K562 (cell line): Measurements from ENCODE around the gene TMEM168. TPM values are rescaled to one million over a fixed set of nuclear protein-coding genes. Genes with fewer than 3 reads are reported as not detected.
A peak's percentile ranks its signal among the peaks of the same experiment; 100 is the strongest.

Source experiments
- ARID1B ChIP-seq: fragments of 450-650 bp; IDR thresholded peaks from 2 replicates; pipeline ENCODE4 v1.6.1; 2016; ENCODE audit warnings: antibody characterized with exemption, mild to moderate bottlenecking, inconsistent platforms
- CBX8 ChIP-seq: fragments of 200-600 bp; sonication (generic); IDR thresholded peaks from 2 replicates; pipeline ENCODE4 v1.6.1; 2012; ENCODE audit warnings: borderline replicate concordance, mixed run types, low read depth, mild to moderate bottlenecking, moderate library complexity, mixed read lengths, low read length, control low read depth, inconsistent platforms; ENCODE audit not compliant: poor library complexity, severe bottlenecking; ENCODE audit errors: extremely low read depth
- CREM ChIP-seq: IDR thresholded peaks from 2 replicates; pipeline ENCODE4 v1.6.1; 2014; ENCODE audit warnings: antibody characterized with exemption, low read depth
- EHMT2 ChIP-seq: fragments of 450-650 bp; IDR thresholded peaks from 2 replicates; pipeline ENCODE4 v1.6.1; 2018; ENCODE audit warnings: antibody characterized with exemption
- JUND ChIP-seq, 2 experiments: IDR thresholded peaks; 2 replicates in 1 of 2; 3 replicates in 1 of 2; pipeline ENCODE4 v1.6.1; 2011; ENCODE audit warnings: borderline replicate concordance in 2 of 2, low read depth in 2 of 2, low read length in 2 of 2, improper control_type of control experiment in 1 of 2, missing biosample characterization in 1 of 2, missing genetic modification characterization in 1 of 2, missing genetic modification reagents in 1 of 2
- KDM4B ChIP-seq, 2 experiments: fragments of 450-650 bp in 1 of 2; sonication (generic) in 1 of 2; IDR thresholded peaks; 2 replicates each; pipeline ENCODE4 v1.6.1; 2016 to 2017; ENCODE audit warnings: borderline replicate concordance in 2 of 2, antibody characterized with exemption in 1 of 2, low read depth in 1 of 2, mild to moderate bottlenecking in 1 of 2
- MCM3 ChIP-seq: fragments of 450-650 bp; IDR thresholded peaks from 2 replicates; pipeline ENCODE4 v1.6.1; 2016
- MYBL2 ChIP-seq, 2 experiments: fragments of 450-650 bp in 1 of 2; sonication (generic) in 1 of 2; formaldehyde crosslinking in 1 of 2; IDR thresholded peaks; 2 replicates each; pipeline versions ENCODE4 v1.6.1 to v1.8.1; 2017 to 2022; ENCODE audit warnings: borderline replicate concordance in 1 of 2, inconsistent platforms in 1 of 2, low read depth in 1 of 2, mild to moderate bottlenecking in 1 of 2, missing genetic modification reagents in 1 of 2, moderate library complexity in 1 of 2
- NONO ChIP-seq, 2 experiments: fragments of 200-400 bp in 1 of 2; fragments of 450-650 bp in 1 of 2; formaldehyde crosslinking in 1 of 2; IDR thresholded peaks; 2 replicates each; pipeline ENCODE4 v1.6.1; 2017; ENCODE audit warnings: low read depth in 2 of 2, mild to moderate bottlenecking in 2 of 2, moderate library complexity in 2 of 2, low read length in 1 of 2
- OTX1 ChIP-seq: fragments of 450-650 bp; formaldehyde crosslinking; IDR thresholded peaks from 2 replicates; pipeline ENCODE4 v1.4.0; 2022; ENCODE audit warnings: mild to moderate bottlenecking
- PHF21A ChIP-seq: fragments of 450-650 bp; IDR thresholded peaks from 2 replicates; pipeline ENCODE4 v1.6.1; 2017; ENCODE audit warnings: low read depth, borderline replicate concordance
- POLR2G ChIP-seq: fragments of 200-400 bp; formaldehyde crosslinking; IDR thresholded peaks from 2 replicates; pipeline ENCODE4 v1.6.1; 2017; ENCODE audit warnings: low read depth, mild to moderate bottlenecking, antibody characterized with exemption, low read length, moderate library complexity
- POLR3A ChIP-seq: IDR thresholded peaks from 2 replicates; pipeline ENCODE4 v1.6.1; 2011; ENCODE audit warnings: borderline replicate concordance, mild to moderate bottlenecking, moderate library complexity; ENCODE audit not compliant: insufficient read length, insufficient read depth; ENCODE audit errors: extremely low read depth
- SLC30A9 ChIP-seq: fragments of 250-450 bp; sonication (Bioruptor Pico); IDR thresholded peaks from 2 replicates; pipeline ENCODE4 v1.8.0; 2022; ENCODE audit warnings: mild to moderate bottlenecking, moderate library complexity
- SMARCA4 ChIP-seq: fragments of 450-650 bp; IDR thresholded peaks from 2 replicates; pipeline ENCODE4 v1.6.1; 2016
- ZNF217 ChIP-seq: sonication (generic); formaldehyde crosslinking; IDR thresholded peaks from 2 replicates; pipeline ENCODE4 v1.8.0; 2022; ENCODE audit warnings: mild to moderate bottlenecking, missing genetic modification reagents
- ZNF79 ChIP-seq: fragments of 250-450 bp; sonication (Bioruptor Pico); IDR thresholded peaks from 2 replicates; pipeline ENCODE4 v1.4.0; 2020; ENCODE audit warnings: low read depth, mild to moderate bottlenecking, moderate library complexity
- polyA plus RNA-seq, 8 experiments: library from polyadenylated mRNA; depleted of rRNA in 4 of 8; stranded (reverse) in 5 of 8; unstranded in 3 of 8; fragments of >200 nt; fragmentation: Nextera tagmentation in 2 of 8; fragmentation: Illumina TruSeq in 1 of 8; extraction: Ambion mirVana in 2 of 8; extraction: Trizol in 1 of 8; gene quantifications; 2 replicates each; pipeline versions ENCODE4 v1.2.1 to v1.2.3, GENCODE V29; 2011 to 2014; ENCODE audit warnings: inconsistent platforms in 1 of 8, missing spikeins in 1 of 8
- total RNA-seq, 7 experiments: library from RNA; depleted of rRNA in 6 of 7; stranded (reverse); fragments of >200 nt in 6 of 7; fragmentation: Illumina TruSeq in 2 of 7; extraction: Trizol in 2 of 7; gene quantifications; 2 replicates each; pipeline versions ENCODE4 v1.2.1 to v1.2.3, GENCODE V29; 2011 to 2021; ENCODE audit warnings: low replicate concordance in 1 of 7
- TF ChIP-seq, protein P1 (sequence below): fragments of 200-800 bp; sonication (Bioruptor generic); IDR thresholded peaks from 2 replicates; pipeline ENCODE4 v1.6.1; 2017; ENCODE audit warnings: missing genetic modification characterization, missing compliant biosample characterization
- TF ChIP-seq, protein P2 (sequence below): fragments of 450-650 bp; conservative IDR thresholded peaks from 2 replicates; pipeline ENCODE4 v1.6.1; 2016; ENCODE audit warnings: missing genetic modification characterization, low read depth, mild to moderate bottlenecking, missing compliant biosample characterization, moderate library complexity
- TF ChIP-seq, protein P3 (sequence below): conservative IDR thresholded peaks from 2 replicates; pipeline ENCODE4 v1.6.1; 2011; ENCODE audit warnings: low read depth, mild to moderate bottlenecking, low read length; ENCODE audit not compliant: control insufficient read depth

The TMEM168 gene
- total and polyA plus RNA-seq, 9 of the 15 experiments (the other 6 are each of a cell fraction or from before 2014, with no cell fraction given), result 19.7 to 50.7 (median 25.4) TPM

DNA sequence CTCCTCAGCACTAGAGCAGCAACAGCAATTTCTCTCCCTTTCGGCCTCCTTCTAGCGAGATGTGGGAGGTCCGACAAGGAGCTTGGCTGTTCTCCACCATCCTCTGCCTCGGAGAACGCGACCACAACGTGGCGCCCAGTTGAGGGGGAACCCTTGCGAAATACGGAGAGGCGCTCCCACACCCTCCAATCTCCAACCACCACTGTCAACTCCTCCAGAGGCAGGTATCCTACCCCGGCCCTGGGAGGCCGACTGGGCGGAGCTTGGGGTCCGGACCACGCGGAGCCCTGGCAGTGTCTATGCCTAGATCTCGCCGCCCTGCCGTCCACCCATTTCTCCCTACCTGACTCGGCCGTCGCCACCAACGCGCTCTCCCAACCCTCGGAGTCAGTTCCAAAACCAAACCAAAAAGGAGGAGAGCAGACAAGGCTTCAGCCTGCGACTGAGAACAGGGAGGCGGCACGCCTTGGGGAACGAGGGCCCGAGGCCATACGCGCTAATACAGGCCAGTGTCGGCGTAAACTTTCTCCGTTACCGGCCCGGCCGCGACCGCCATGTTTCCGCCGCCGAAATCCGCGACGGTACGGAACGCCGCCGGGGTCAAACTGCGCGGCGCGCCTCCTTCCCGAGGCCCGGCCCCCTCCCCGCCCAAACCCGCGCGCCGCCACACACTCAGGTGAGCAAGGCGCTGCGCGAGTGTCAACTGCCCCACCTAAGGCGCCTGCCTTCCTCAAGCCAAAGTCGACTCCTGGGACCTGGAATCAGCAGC lies at the start of gene TMEM168 (continued):
- peak; percentile 43; the same call in 1 of the 2 replicates for TF ChIP-seq ARID1B
- TF ChIP-seq, protein P1, sequence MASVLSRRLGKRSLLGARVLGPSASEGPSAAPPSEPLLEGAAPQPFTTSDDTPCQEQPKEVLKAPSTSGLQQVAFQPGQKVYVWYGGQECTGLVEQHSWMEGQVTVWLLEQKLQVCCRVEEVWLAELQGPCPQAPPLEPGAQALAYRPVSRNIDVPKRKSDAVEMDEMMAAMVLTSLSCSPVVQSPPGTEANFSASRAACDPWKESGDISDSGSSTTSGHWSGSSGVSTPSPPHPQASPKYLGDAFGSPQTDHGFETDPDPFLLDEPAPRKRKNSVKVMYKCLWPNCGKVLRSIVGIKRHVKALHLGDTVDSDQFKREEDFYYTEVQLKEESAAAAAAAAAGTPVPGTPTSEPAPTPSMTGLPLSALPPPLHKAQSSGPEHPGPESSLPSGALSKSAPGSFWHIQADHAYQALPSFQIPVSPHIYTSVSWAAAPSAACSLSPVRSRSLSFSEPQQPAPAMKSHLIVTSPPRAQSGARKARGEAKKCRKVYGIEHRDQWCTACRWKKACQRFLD (CRISPR knock-in tag), result peak; percentile 40; the same call in 1 of the 2 replicates
- peak; percentile 99 for TF ChIP-seq POLR2G
- TF ChIP-seq, protein P2, sequence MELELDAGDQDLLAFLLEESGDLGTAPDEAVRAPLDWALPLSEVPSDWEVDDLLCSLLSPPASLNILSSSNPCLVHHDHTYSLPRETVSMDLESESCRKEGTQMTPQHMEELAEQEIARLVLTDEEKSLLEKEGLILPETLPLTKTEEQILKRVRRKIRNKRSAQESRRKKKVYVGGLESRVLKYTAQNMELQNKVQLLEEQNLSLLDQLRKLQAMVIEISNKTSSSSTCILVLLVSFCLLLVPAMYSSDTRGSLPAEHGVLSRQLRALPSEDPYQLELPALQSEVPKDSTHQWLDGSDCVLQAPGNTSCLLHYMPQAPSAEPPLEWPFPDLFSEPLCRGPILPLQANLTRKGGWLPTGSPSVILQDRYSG (tag), result no peak; the same call in 1 of the 2 replicates
- TF ChIP-seq PHF21A, result peak; percentile 10; the same call in 1 of the 2 replicates
- TF ChIP-seq ZNF217 (CRISPR knock-in tag), result no peak
- no peak for TF ChIP-seq SLC30A9 (CRISPR knock-in tag)
- TF ChIP-seq KDM4B (IDR thresholded peaks at IDR 0.05; ENCODE audit: borderline replicate concordance in 2 of 2, low read depth in 1 of 2), result no peak; a peak in 1 of 4 replicates
- TF ChIP-seq, protein P3, sequence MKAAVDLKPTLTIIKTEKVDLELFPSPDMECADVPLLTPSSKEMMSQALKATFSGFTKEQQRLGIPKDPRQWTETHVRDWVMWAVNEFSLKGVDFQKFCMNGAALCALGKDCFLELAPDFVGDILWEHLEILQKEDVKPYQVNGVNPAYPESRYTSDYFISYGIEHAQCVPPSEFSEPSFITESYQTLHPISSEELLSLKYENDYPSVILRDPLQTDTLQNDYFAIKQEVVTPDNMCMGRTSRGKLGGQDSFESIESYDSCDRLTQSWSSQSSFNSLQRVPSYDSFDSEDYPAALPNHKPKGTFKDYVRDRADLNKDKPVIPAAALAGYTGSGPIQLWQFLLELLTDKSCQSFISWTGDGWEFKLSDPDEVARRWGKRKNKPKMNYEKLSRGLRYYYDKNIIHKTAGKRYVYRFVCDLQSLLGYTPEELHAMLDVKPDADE, result peak; percentile 59; the same call in 1 of the 2 replicates
- no peak for TF ChIP-seq MYBL2 (IDR thresholded peaks at IDR 0.05; ENCODE audit: low read depth)
- TF ChIP-seq MYBL2 (CRISPR knock-in tag; IDR thresholded peaks at IDR 0.05; ENCODE audit: borderline replicate concordance), result no peak
- no peak for TF ChIP-seq MCM3
- no peak; the same call in 1 of the 2 replicates for TF ChIP-seq SMARCA4
- no peak for TF ChIP-seq EHMT2
- TF ChIP-seq POLR3A, result no peak
- no peak for TF ChIP-seq CBX8
- no peak for TF ChIP-seq ZNF79 (CRISPR knock-in tag)
- TF ChIP-seq NONO (IDR thresholded peaks at IDR 0.05; ENCODE audit: low read depth in 2 of 2, low read length in 1 of 2), result peak; percentile 32 to 70; a peak in 2 of 4 replicates
- TF ChIP-seq OTX1, result no peak
- 0 out of 2 replicates have a peak, but pooled peaks have one; percentile 22 for TF ChIP-seq JUND (IDR thresholded peaks at IDR 0.05; ENCODE audit: borderline replicate concordance, low read depth, low read length)
- TF ChIP-seq JUND (tag; IDR thresholded peaks at IDR 0.05; ENCODE audit: borderline replicate concordance, low read depth, low read length), result peak; percentile 17; the same call in 1 of the 3 replicates
- peak; percentile 75 for TF ChIP-seq CREM
